ENCODE results near the gene GORASP1. TPM values are rescaled to one million over a fixed set of nuclear protein-coding genes. Genes with fewer than 3 reads are reported as not detected.

The GORASP1 gene
- total RNA-seq, 5 donors from 2014 or later (not counting 1 experiment from before 2014, with no cell fraction given) = 26.7 to 55.5 (median 41.5) TPM

GRCh38 chr3:39127908-39128304, 20.5 kb upstream of the GORASP1 start:
- no peaks in the 10 kb centered on the region for H3K9me3 ChIP-seq
- ATAC-seq (replicated peaks in 1 of 4) (peak; percentile 40 to 75 (median 70)), DNase-seq (peak in 1 of 35 experiments; percentile 37)
- Mint-ChIP-seq H3K4me3 (peak overlapping the region in 1 of 3 donors; percentile 5), H3K27ac (peak overlapping the region; percentile 70 to 83), H3K9me3 (no peaks in the 10 kb centered on the region), H3K27me3 (no peaks in the 10 kb centered on the region), H3K4me1 (peaks cover 24 to 27% (median 25%) of the 10 kb centered on the region in 3 donors), H3K36me3 (peaks cover 4% of the 10 kb centered on the region)
- H3K27ac ChIP-seq (ENCODE audit: low read length) = no peak overlapping the region
- peaks cover 10 to 21% of the 10 kb centered on the region in 2 experiments for H3K4me1 ChIP-seq (ENCODE audit: control insufficient read depth in 1 of 2, extremely low read depth in 1 of 2, insufficient read depth in 2 of 2, low read length in 2 of 2)
- no peaks in the 10 kb centered on the region for H3K27me3 ChIP-seq (replicated peaks in 1 of 2; ENCODE audit: control insufficient read depth in 2 of 2, extremely low read depth in 1 of 2, insufficient read depth in 2 of 2, low read length in 1 of 2)
- 0% methylated on average over 1 of the region's 1 CpG for WGBS (ENCODE audit: insufficient coverage)
- ChIA-PET POLR2A (interaction anchor here in 1 of 2 donors (1.0 kb wide), 1 partner anchor 24 kb away, joined by 4 read pairs; no protein-coding TSS in a partner anchor), CTCF (interaction anchor here (0.5 to 4.3 kb wide), 6 partner anchors 66 to 1164 kb away, joined by 3 to 36 read pairs (median 6); no protein-coding TSS in a partner anchor)
- no peaks in the 10 kb centered on the region for H3K36me3 ChIP-seq (ENCODE audit: control insufficient read depth in 2 of 2, extremely low read depth in 1 of 2, insufficient read depth in 1 of 2, low read length in 1 of 2)
- H3K4me3 ChIP-seq (ENCODE audit: control insufficient read depth in 1 of 2, extremely low read depth in 1 of 2, low read length in 1 of 2) = no peak overlapping the region

DNA sequence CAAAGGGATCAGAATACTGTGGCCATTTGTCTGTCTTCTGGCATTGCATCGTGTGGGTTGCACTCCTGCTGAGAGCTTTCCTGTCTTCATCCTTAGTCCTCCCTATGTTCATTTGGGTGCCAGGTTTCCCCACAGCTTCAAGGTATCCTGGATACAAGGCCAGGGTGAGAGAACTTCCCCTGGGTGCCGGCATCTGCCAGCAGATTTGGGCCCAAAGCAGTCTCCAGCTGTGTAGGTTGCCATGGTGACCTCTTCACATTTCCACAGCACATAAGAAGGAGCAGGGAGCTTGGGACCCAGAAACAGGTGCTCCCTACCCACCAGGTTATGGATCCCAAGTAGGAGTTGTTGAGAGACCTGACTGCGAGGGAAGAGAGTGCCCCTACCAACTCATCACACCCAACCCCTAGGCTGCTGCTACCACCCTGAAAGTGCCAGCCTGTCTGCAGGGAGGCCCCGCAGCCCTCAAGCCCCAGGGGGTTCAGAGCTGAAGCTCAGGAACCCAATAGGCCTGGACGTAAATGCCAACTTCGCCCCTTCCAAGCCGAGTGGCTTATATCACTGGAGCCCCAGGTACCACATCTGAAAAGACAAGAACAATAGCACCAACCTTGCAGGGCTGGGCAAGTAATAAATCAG, 20.0 kb upstream of the GORASP1 start:
- POLR2A ChIA-PET = interaction anchor here (0.9 to 1.0 kb wide), 2 partner anchors 13 to 24 kb away, joined by 3 to 4 read pairs; no protein-coding TSS in a partner anchor
- Histone ChIP-seq H3K27me3 (replicated peaks in 1 of 2; ENCODE audit: control insufficient read depth in 2 of 2, extremely low read depth in 1 of 2, insufficient read depth in 2 of 2, low read length in 1 of 2) (no peaks in the 10 kb centered on the region), H3K36me3 (ENCODE audit: control insufficient read depth in 2 of 2, extremely low read depth in 1 of 2, insufficient read depth in 1 of 2, low read length in 1 of 2) (no peaks in the 10 kb centered on the region), H3K4me3 (ENCODE audit: control insufficient read depth in 1 of 2, extremely low read depth in 1 of 2, low read length in 1 of 2) (no peak overlapping the region), H3K4me1 (ENCODE audit: control insufficient read depth in 1 of 2, extremely low read depth in 1 of 2, insufficient read depth in 2 of 2, low read length in 2 of 2) (peaks cover 10 to 21% of the 10 kb centered on the region in 2 experiments), H3K27ac (ENCODE audit: low read length) (no peak overlapping the region), H3K9me3 (no peaks in the 10 kb centered on the region)
- CTCF ChIA-PET = interaction anchor here (0.5 to 4.3 kb wide), 10 partner anchors 16 to 1163 kb away, joined by 3 to 36 read pairs (median 4); no protein-coding TSS in a partner anchor
- Mint-ChIP-seq H3K9me3 (no peaks in the 10 kb centered on the region), H3K4me1 (peaks cover 24 to 30% (median 25%) of the 10 kb centered on the region in 3 donors), H3K27me3 (no peaks in the 10 kb centered on the region), H3K36me3 (peaks cover 4% of the 10 kb centered on the region), H3K27ac (peak overlapping the region; percentile 70 to 83), H3K4me3 (peak overlapping the region in 1 of 3 donors; percentile 5)
- 100% methylated on average over 1 of the region's 7 CpGs for WGBS (ENCODE audit: insufficient coverage)
- DNase-seq (peak in 1 of 35 experiments; percentile 5), ATAC-seq (replicated peaks in 1 of 4) (peak in 3 of 4 experiments; percentile 10 to 23 (median 21))

DNA sequence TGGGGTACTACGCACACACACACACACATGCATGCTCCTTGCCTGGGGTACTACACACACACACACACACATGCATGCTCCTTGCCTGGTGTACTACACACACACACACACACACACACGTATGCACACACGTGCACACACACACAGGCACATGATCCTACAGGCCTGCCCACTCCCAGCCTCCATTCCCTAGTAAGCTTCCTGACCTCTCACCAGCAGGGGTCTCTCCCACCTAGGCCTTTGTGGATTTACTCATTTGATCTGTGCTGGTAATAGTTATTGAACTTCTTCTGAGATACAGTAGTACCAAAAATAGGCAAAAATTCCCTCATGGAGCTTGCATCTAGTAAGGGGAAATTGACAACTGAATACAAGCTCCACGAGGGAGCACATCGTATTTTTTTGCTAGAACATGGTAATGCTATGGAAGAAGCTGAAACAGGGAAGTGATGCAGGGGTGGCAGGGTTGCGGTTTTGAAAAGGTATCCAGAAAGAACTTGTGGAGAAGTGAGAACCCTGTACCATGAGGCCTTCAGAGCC, 19.2 kb upstream of the GORASP1 start:
- H3K27ac Mint-ChIP-seq = peak overlapping the region in 1 of 2 donors; percentile 28
- no peaks in the 10 kb centered on the region for H3K9me3 Mint-ChIP-seq
- peaks cover 0 to 3% of the 10 kb centered on the region in 2 experiments for H3K27me3 ChIP-seq (replicated peaks in 1 of 2; ENCODE audit: control insufficient read depth in 2 of 2, extremely low read depth in 1 of 2, insufficient read depth in 2 of 2, low read length in 1 of 2)
- no peak overlapping the region for H3K4me3 Mint-ChIP-seq
- no peaks in the 10 kb centered on the region for H3K9me3 ChIP-seq
- DNase-seq (peak in 8 of 35 experiments; percentile 22 to 56 (median 36)), ATAC-seq (replicated peaks in 1 of 4) (peak in 3 of 4 experiments; percentile 43 to 58 (median 58))
- H3K27ac ChIP-seq (ENCODE audit: low read length) = no peak overlapping the region
- ChIA-PET CTCF (interaction anchor here (0.6 to 4.3 kb wide), 9 partner anchors 8 to 1875 kb away, joined by 3 to 36 read pairs (median 6); no protein-coding TSS in a partner anchor), POLR2A (interaction anchor here in 1 of 2 donors (0.9 kb wide), 1 partner anchor 14 kb away, joined by 3 read pairs; no protein-coding TSS in a partner anchor)
- 63% methylated on average over 2 of the region's 6 CpGs for WGBS (ENCODE audit: insufficient coverage)
- H3K4me1 ChIP-seq (ENCODE audit: control insufficient read depth in 1 of 2, extremely low read depth in 1 of 2, insufficient read depth in 2 of 2, low read length in 2 of 2) = peaks cover 10 to 21% of the 10 kb centered on the region in 2 experiments
- no peaks in the 10 kb centered on the region for H3K27me3 Mint-ChIP-seq
- H3K36me3 Mint-ChIP-seq = peaks cover 4% of the 10 kb centered on the region
- no peaks in the 10 kb centered on the region for H3K36me3 ChIP-seq (ENCODE audit: control insufficient read depth in 2 of 2, extremely low read depth in 1 of 2, insufficient read depth in 1 of 2, low read length in 1 of 2)
- no peak overlapping the region for H3K4me3 ChIP-seq (ENCODE audit: control insufficient read depth in 1 of 2, extremely low read depth in 1 of 2, low read length in 1 of 2)
- peaks cover 24 to 32% (median 25%) of the 10 kb centered on the region in 3 donors for H3K4me1 Mint-ChIP-seq

DNA sequence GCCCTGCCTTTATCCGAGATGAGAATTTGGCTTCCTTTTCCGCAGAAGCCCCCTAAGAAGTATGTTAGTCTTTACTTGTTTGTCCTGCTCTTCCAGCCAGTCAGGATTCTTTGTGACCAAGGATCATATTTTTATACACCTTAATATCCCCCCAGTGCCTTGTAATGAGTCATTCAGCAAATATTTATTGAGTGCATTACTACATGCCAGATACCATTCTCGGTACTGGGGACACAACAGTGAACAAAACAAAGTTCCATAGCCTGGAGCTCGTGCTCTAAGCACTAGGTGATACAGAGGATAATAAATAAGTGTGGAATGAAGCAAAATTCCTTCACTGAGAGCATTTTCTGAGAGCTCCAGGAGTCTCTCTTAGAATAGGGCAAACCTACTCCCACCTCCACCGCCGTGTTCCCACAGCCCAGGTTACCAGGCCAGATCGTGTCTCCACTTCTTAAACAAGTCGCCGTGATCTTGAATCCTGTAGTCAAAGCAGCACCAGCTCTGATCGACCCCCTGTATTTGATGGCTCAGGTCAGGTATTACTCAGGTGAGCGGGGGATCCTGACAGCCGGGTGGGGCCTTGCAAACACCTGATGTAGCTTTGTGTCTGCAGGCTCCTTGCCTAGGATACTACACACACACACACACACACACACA, 18.5 kb upstream of the GORASP1 start:
- H3K36me3 ChIP-seq (ENCODE audit: control insufficient read depth in 2 of 2, extremely low read depth in 1 of 2, insufficient read depth in 1 of 2, low read length in 1 of 2) = no peaks in the 10 kb centered on the region
- H3K27ac Mint-ChIP-seq = no peak overlapping the region
- POLR2A ChIA-PET = interaction anchor here in 1 of 2 donors (0.6 kb wide), 1 partner anchor 10 kb away, joined by 3 read pairs; no protein-coding TSS in a partner anchor
- 83% methylated on average over 8 of the region's 12 CpGs for WGBS (ENCODE audit: insufficient coverage)
- H3K27me3 Mint-ChIP-seq = no peaks in the 10 kb centered on the region
- no peak overlapping the region for H3K27ac ChIP-seq (ENCODE audit: low read length)
- peaks cover 4% of the 10 kb centered on the region for H3K36me3 Mint-ChIP-seq
- no peaks in the 10 kb centered on the region for H3K9me3 ChIP-seq
- H3K9me3 Mint-ChIP-seq = no peaks in the 10 kb centered on the region
- CTCF ChIA-PET = interaction anchor here (0.6 to 4.3 kb wide), 6 partner anchors 8 to 1875 kb away, joined by 3 to 36 read pairs (median 8); no protein-coding TSS in a partner anchor
- peaks cover 24 to 33% (median 25%) of the 10 kb centered on the region in 3 donors for H3K4me1 Mint-ChIP-seq
- peaks cover 10 to 21% of the 10 kb centered on the region in 2 experiments for H3K4me1 ChIP-seq (ENCODE audit: control insufficient read depth in 1 of 2, extremely low read depth in 1 of 2, insufficient read depth in 2 of 2, low read length in 2 of 2)
- no peak overlapping the region for H3K4me3 ChIP-seq (ENCODE audit: control insufficient read depth in 1 of 2, extremely low read depth in 1 of 2, low read length in 1 of 2)
- H3K4me3 Mint-ChIP-seq = no peak overlapping the region
- peaks cover 0 to 5% of the 10 kb centered on the region in 2 experiments for H3K27me3 ChIP-seq (replicated peaks in 1 of 2; ENCODE audit: control insufficient read depth in 2 of 2, extremely low read depth in 1 of 2, insufficient read depth in 2 of 2, low read length in 1 of 2)
- ATAC-seq (replicated peaks in 1 of 4) (no peak), DNase-seq (no peak)

- Histone ChIP-seq H3K9me3 (no peaks in the 10 kb centered on the region), H3K27me3 (replicated peaks in 1 of 2; ENCODE audit: control insufficient read depth in 2 of 2, extremely low read depth in 1 of 2, insufficient read depth in 2 of 2, low read length in 1 of 2) (peaks cover 0 to 9% of the 10 kb centered on the region in 2 experiments), H3K36me3 (ENCODE audit: control insufficient read depth in 2 of 2, extremely low read depth in 1 of 2, insufficient read depth in 1 of 2, low read length in 1 of 2) (no peaks in the 10 kb centered on the region), H3K4me1 (ENCODE audit: control insufficient read depth in 1 of 2, extremely low read depth in 1 of 2, insufficient read depth in 2 of 2, low read length in 2 of 2) (peaks cover 10 to 21% of the 10 kb centered on the region in 2 experiments), H3K4me3 (ENCODE audit: control insufficient read depth in 1 of 2, extremely low read depth in 1 of 2, low read length in 1 of 2) (no peak overlapping the region), H3K27ac (ENCODE audit: low read length) (no peak overlapping the region)
- WGBS (ENCODE audit: insufficient coverage) = 83% methylated on average over 3 of the region's 5 CpGs
- ChIA-PET CTCF (interaction anchor here (0.6 to 4.3 kb wide), 4 partner anchors 50 to 164 kb away, joined by 4 to 36 read pairs (median 11); no protein-coding TSS in a partner anchor), POLR2A (no interaction called here)
- ATAC-seq (replicated peaks in 1 of 4) (no peak), DNase-seq (no peak)
- Mint-ChIP-seq H3K27ac (no peak overlapping the region), H3K36me3 (peaks cover 4% of the 10 kb centered on the region), H3K4me3 (no peak overlapping the region), H3K27me3 (no peaks in the 10 kb centered on the region), H3K9me3 (no peaks in the 10 kb centered on the region), H3K4me1 (peaks cover 24 to 33% (median 25%) of the 10 kb centered on the region in 3 donors)
Observed at GRCh38 chr3:39124876-39125840, 17.7 kb upstream of the GORASP1 start.
